Subcutaneous adipose tissue (tissue), 4 donors: ENCODE measurements around the gene FREM2. TPM values are rescaled to one million over a fixed set of nuclear protein-coding genes. Genes with fewer than 3 reads are reported as not detected.

ENCODE experiments used
- CTCF ChIP-seq: fragments of 450-650 bp; IDR thresholded peaks from one replicate; pipeline ENCODE4 v1.5.1; 2016; ENCODE audit warnings: low read depth, mild to moderate bottlenecking, control low read depth, antibody characterized with exemption, moderate library complexity
- total RNA-seq, 4 donors: library from RNA; depleted of rRNA; stranded (reverse); fragments of >200 nt; gene quantifications; one replicate each; pipeline ENCODE4 v1.1.0, GENCODE V29; 2016

Gene FREM2
- total RNA-seq, 4 donors from 2014 or later = under 0.01 to 2.9 (median 0.09) TPM

GRCh38 chr13:38758277-38758676 is 71.4 kb downstream of the FREM2 start:
- no peak for TF ChIP-seq CTCF

DNA sequence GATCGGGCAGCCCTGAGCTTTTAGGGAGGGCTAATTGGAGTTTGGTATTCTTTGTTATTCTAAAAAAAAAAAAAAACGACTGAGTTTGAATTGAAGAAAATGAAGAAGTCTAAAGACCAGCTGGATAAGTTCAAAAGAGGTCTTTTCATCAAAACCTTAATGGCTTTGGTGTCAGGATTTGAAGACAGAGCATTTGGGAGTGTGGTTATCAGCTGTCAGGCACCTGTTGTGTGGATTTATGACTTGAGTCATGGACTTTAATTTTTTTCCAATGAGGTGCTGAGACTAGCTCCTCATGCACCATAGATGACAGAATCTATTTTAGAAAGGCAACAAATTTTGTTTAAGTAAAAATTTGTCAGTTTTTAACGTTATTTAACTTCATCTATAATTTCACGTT is 72.5 kb downstream of the FREM2 start:
- TF ChIP-seq CTCF = no peak

GRCh38 chr13:38763446-38764381 is 76.8 kb downstream of the FREM2 start:
- no peak for TF ChIP-seq CTCF

- no peak for TF ChIP-seq CTCF
Measured at GRCh38 chr13:38766799-38767198, 79.9 kb downstream of the FREM2 start.

GRCh38 chr13:38767506-38768265 is 80.8 kb downstream of the FREM2 start:
- no peak for TF ChIP-seq CTCF

DNA sequence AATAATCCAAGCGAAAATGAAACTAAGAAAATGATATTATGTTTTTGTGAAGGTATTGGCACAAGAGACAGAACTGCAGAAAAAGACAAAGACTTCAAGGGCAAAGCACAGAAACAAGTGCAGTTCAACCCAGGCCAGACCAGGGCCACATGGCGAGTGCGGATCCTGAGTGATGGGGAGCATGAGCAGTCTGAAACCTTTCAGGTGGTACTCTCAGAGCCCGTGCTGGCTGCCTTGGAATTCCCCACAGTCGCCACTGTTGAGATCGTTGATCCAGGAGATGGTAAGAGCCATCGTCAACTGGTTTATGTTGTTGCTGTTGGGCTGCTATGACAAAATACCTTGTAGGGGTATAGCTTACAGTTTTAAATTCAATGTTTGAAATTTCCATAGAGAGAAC is 82.6 kb downstream of the FREM2 start:
- TF ChIP-seq CTCF = no peak

GRCh38 chr13:38775085-38775484 is 88.2 kb downstream of the FREM2 start:
- TF ChIP-seq CTCF = no peak
